ENCODE data around the gene TFF3. TPM values are rescaled to one million over a fixed set of nuclear protein-coding genes. Genes with fewer than 3 reads are reported as not detected.
A peak's percentile ranks its signal among the peaks of the same experiment; 100 is the strongest.

TFF3 gene
- 1 to 10 TPM; 4.1 to 9.1 TPM for total RNA-seq
- long read RNA-seq = 0 reads

- intact Hi-C loops (cut with DNase I) = no loop called here
- ATAC-seq (peak in 1 of 2 donors; percentile 21), DNase-seq (no peak)
Measured at GRCh38 chr21:42315296-42315891, at the start of gene TFF3. Gene TFF3, minus strand, starts transcription at chr21:42315409. Its CDS starts 35 bp downstream, at chr21:42315374.

- no peak for DNase-seq
- intact Hi-C loops (cut with DNase I) = no loop called here
- ATAC-seq = no peak
Measured at GRCh38 chr21:42364304-42364865, 49.2 kb upstream of the TFF3 start.

- intact Hi-C loops (cut with DNase I) = no loop called here
- DNase-seq (no peak), ATAC-seq (no peak)
Measured at GRCh38 chr21:42363312-42363711, 48.1 kb upstream of the TFF3 start.

GRCh38 chr21:42362700-42363099, 47.5 kb upstream of the TFF3 start:
- ATAC-seq (no peak), DNase-seq (no peak)
- intact Hi-C loops (cut with DNase I) = no loop called here

GRCh38 chr21:42362198-42362597, 47.0 kb upstream of the TFF3 start:
- no peak for ATAC-seq
- no peak for DNase-seq
- intact Hi-C loops (cut with DNase I) = no loop called here

GRCh38 chr21:42361286-42361685, 46.1 kb upstream of the TFF3 start:
- DNase-seq (no peak), ATAC-seq (no peak)
- intact Hi-C loops (cut with DNase I) = no loop called here

GRCh38 chr21:42360317-42360716, 45.1 kb upstream of the TFF3 start:
- intact Hi-C loops (cut with DNase I) = no loop called here
- no peak for DNase-seq
- no peak for ATAC-seq

GRCh38 chr21:42358937-42359336, 43.7 kb upstream of the TFF3 start:
- intact Hi-C loops (cut with DNase I) = no loop called here
- no peak for DNase-seq
- ATAC-seq = no peak

- no peak for DNase-seq
- no peak for ATAC-seq
- intact Hi-C loops (cut with DNase I) = no loop called here
Measured at GRCh38 chr21:42358261-42358660, 43.1 kb upstream of the TFF3 start.

GRCh38 chr21:42357307-42357706, 42.1 kb upstream of the TFF3 start:
- DNase-seq (no peak), ATAC-seq (no peak)
- intact Hi-C loops (cut with DNase I) = no loop called here

- intact Hi-C loops (cut with DNase I) = no loop called here
- DNase-seq (no peak), ATAC-seq (no peak)
Measured at GRCh38 chr21:42356650-42357049, 41.4 kb upstream of the TFF3 start.

- ATAC-seq (no peak), DNase-seq (no peak)
- intact Hi-C loops (cut with DNase I) = no loop called here
Measured at GRCh38 chr21:42356046-42356445, 40.8 kb upstream of the TFF3 start.

GRCh38 chr21:42353623-42354022, 38.4 kb upstream of the TFF3 start:
- DNase-seq (no peak), ATAC-seq (no peak)
- intact Hi-C loops (cut with DNase I) = no loop called here

GRCh38 chr21:42352441-42353095, 37.4 kb upstream of the TFF3 start:
- ATAC-seq (no peak), DNase-seq (no peak)
- intact Hi-C loops (cut with DNase I) = no loop called here

GRCh38 chr21:42351626-42352440, 36.6 kb upstream of the TFF3 start:
- intact Hi-C loops (cut with DNase I) = no loop called here
- no peak for ATAC-seq
- DNase-seq = no peak

- ATAC-seq = no peak
- intact Hi-C loops (cut with DNase I) = no loop called here
- DNase-seq = no peak
Measured at GRCh38 chr21:42350927-42351426, 35.8 kb upstream of the TFF3 start, which contains the start of gene TFF2. Gene TFF2, minus strand, starts transcription at chr21:42350994. Its CDS starts 37 bp downstream, at chr21:42350957.

- ATAC-seq (no peak), DNase-seq (no peak)
- intact Hi-C loops (cut with DNase I) = no loop called here
Measured at GRCh38 chr21:42350318-42350910, 35.2 kb upstream of the TFF3 start.

GRCh38 chr21:42349420-42350317, 34.5 kb upstream of the TFF3 start:
- no peak for DNase-seq
- ATAC-seq = no peak
- intact Hi-C loops (cut with DNase I) = no loop called here
